Small intestine (tissue), 7 donors: Measurements from ENCODE around the gene RC3H1. TPM values are rescaled to one million over a fixed set of nuclear protein-coding genes. Genes with fewer than 3 reads are reported as not detected.

Experiments used
- DNase-seq, 2 donors: peaks; one replicate each; pipeline versions ENCODE4 v3.0.0 to v3.0.0-alpha.2; 2013
- FAIRE-seq: peaks from 2 replicates; lab custom pipeline; 2012; peaks lifted over from hg19 to GRCh38; lab: Jason Lieb, UNC
- H3K27ac ChIP-seq, 3 donors: one replicate each; pipeline ENCODE4 v1.5.1; 2013; ENCODE audit warnings: low read length in 2 of 3, mild to moderate bottlenecking in 2 of 3, control low read depth in 1 of 3, inconsistent platforms in 1 of 3, low read depth in 1 of 3, moderate library complexity in 1 of 3
- H3K27me3 ChIP-seq, 3 donors: one replicate each; pipeline ENCODE4 v1.6.1; 2013; ENCODE audit warnings: low read length in 3 of 3, inconsistent platforms in 1 of 3; ENCODE audit not compliant: control insufficient read depth in 3 of 3, insufficient read depth in 3 of 3
- H3K36me3 ChIP-seq, 3 donors: one replicate each; pipeline ENCODE4 v1.6.1; 2013; ENCODE audit warnings: low read length in 3 of 3, inconsistent platforms in 1 of 3, low read depth in 1 of 3, mild to moderate bottlenecking in 1 of 3, moderate library complexity in 1 of 3; ENCODE audit not compliant: control insufficient read depth in 3 of 3, insufficient read depth in 2 of 3
- H3K4me1 ChIP-seq, 3 donors: one replicate each; pipeline ENCODE4 v1.6.1; 2013; ENCODE audit warnings: low read length in 2 of 3, inconsistent platforms in 1 of 3, low read depth in 1 of 3, mild to moderate bottlenecking in 1 of 3, moderate library complexity in 1 of 3; ENCODE audit not compliant: control insufficient read depth in 3 of 3, insufficient read depth in 2 of 3
- H3K4me3 ChIP-seq, 3 donors: one replicate each; pipeline ENCODE4 v1.5.1; 2013; ENCODE audit warnings: low read length in 3 of 3, control low read depth in 1 of 3, inconsistent platforms in 1 of 3, low read depth in 1 of 3, mild to moderate bottlenecking in 1 of 3, moderate library complexity in 1 of 3
- H3K9me3 ChIP-seq, 2 donors: one replicate each; pipeline ENCODE4 v1.6.1; 2013; ENCODE audit warnings: low read depth in 1 of 2, low read length in 1 of 2; ENCODE audit not compliant: control insufficient read depth in 2 of 2, insufficient read depth in 1 of 2
- WGBS, 3 donors: extraction: QIAGEN DNeasy Blood & Tissue Kit; methylation state at CpG; one replicate each; pipeline ENCODE4 v1.1.7; 2013; 5-methylcytosine and 5-hydroxymethylcytosine counted together
- polyA plus RNA-seq, 4 donors: library from polyadenylated mRNA; stranded (reverse) in 3 of 4; unstranded in 1 of 4; fragments of 200-250 nt in 3 of 4; fragments of 120-200 nt in 1 of 4; gene quantifications; one replicate each; pipeline versions ENCODE4 v1.2.1 to v1.2.3, GENCODE V29; 2013
- donor health status: healthy with polysubstance abuse.
- donor health status: control.
- donor health status: control.
- donor health status: Bipolar disorder and iron deficiency.
- donor health status: healthy.

RC3H1 gene
- polyA plus RNA-seq, 4 donors, result 2.4 to 12.3 (median 4.4) TPM

- Histone ChIP-seq H3K4me3 (no peak overlapping the region), H3K36me3 (peaks cover 0 to 6% (median 0%) of the 10 kb centered on the region in 3 donors), H3K9me3 (no peaks in the 10 kb centered on the region), H3K4me1 (peaks cover 0 to 21% (median 0%) of the 10 kb centered on the region in 3 donors), H3K27me3 (no peaks in the 10 kb centered on the region), H3K27ac (peak overlapping the region in 1 of 3 donors; percentile 73)
- FAIRE-seq, result no peak
- peak; percentile 73 to 81 for DNase-seq
- WGBS, 3 donors, result 71 to 89% (median 77%) methylated on average over 8 of the region's 8 CpGs
These were observed 96.6 kb downstream of the RC3H1 start for GRCh38 chr1:173925306-173926242.

- H3K36me3 ChIP-seq, result no peaks in the 10 kb centered on the region
- H3K4me3 ChIP-seq, result no peak overlapping the region
- no peak for DNase-seq
- H3K9me3 ChIP-seq, result no peaks in the 10 kb centered on the region
- no peaks in the 10 kb centered on the region for H3K27me3 ChIP-seq
- FAIRE-seq, result no peak
- WGBS, 3 donors, result 85 to 96% (median 93%) methylated on average over 5 of the region's 5 CpGs
- peaks cover 0 to 15% (median 2%) of the 10 kb centered on the region in 3 donors for H3K4me1 ChIP-seq
- no peak overlapping the region for H3K27ac ChIP-seq
These were observed 101.3 kb downstream of the RC3H1 start for GRCh38 chr1:173920861-173921260.

- no peaks in the 10 kb centered on the region for H3K36me3 ChIP-seq
- peaks cover 0 to 3% (median 2%) of the 10 kb centered on the region in 3 donors for H3K4me1 ChIP-seq
- no peak overlapping the region for H3K4me3 ChIP-seq
- H3K27ac ChIP-seq, result no peak overlapping the region
- WGBS, 3 donors, result 87 to 92% (median 92%) methylated on average over 12 of the region's 12 CpGs
- no peak for FAIRE-seq
- no peaks in the 10 kb centered on the region for H3K27me3 ChIP-seq
- no peaks in the 10 kb centered on the region for H3K9me3 ChIP-seq
- no peak for DNase-seq
These were observed 104.3 kb downstream of the RC3H1 start for GRCh38 chr1:173917635-173918493.

GRCh38 chr1:173917149-173917548 lies 105.0 kb downstream of the RC3H1 start, which contains the start of gene SERPINC1:
TSS of gene SERPINC1 (minus strand) at chr1:173917327. CDS start at chr1:173917259, 68 bp downstream.
- FAIRE-seq, result no peak
- Histone ChIP-seq H3K4me3 (no peak within 1 kb of the TSS), H3K27me3 (no peaks in the 10 kb centered on the region), H3K9me3 (no peaks in the 10 kb centered on the region), H3K36me3 (no peaks in the 10 kb centered on the region), H3K27ac (no peak within 1 kb of the TSS), H3K4me1 (peaks cover 0 to 3% (median 2%) of the 10 kb centered on the region in 3 donors)
- peak in 1 of 2 donors; percentile 39 for DNase-seq
- 73 to 79% (median 77%) methylated on average over 3 of the region's 3 CpGs for WGBS, 3 donors

- no peak overlapping the region for H3K4me3 ChIP-seq
- 79 to 80% (median 80%) methylated on average over 4 of the region's 4 CpGs for WGBS, 3 donors
- no peaks in the 10 kb centered on the region for H3K27me3 ChIP-seq
- no peak overlapping the region for H3K27ac ChIP-seq
- H3K4me1 ChIP-seq, result peaks cover 0 to 3% (median 2%) of the 10 kb centered on the region in 3 donors
- H3K9me3 ChIP-seq, result no peaks in the 10 kb centered on the region
- FAIRE-seq, result no peak
- no peaks in the 10 kb centered on the region for H3K36me3 ChIP-seq
- no peak for DNase-seq
These were observed 105.5 kb downstream of the RC3H1 start for GRCh38 chr1:173916667-173917066.

- Histone ChIP-seq H3K9me3 (no peaks in the 10 kb centered on the region), H3K36me3 (no peaks in the 10 kb centered on the region), H3K4me1 (peaks cover 0 to 3% (median 2%) of the 10 kb centered on the region in 3 donors), H3K27ac (no peak overlapping the region), H3K27me3 (no peaks in the 10 kb centered on the region), H3K4me3 (no peak overlapping the region)
- WGBS, 3 donors, result 80 to 97% (median 89%) methylated on average over 2 of the region's 2 CpGs
- FAIRE-seq (no peak), DNase-seq (no peak)
These were observed 106.6 kb downstream of the RC3H1 start for GRCh38 chr1:173915596-173915995.

GRCh38 chr1:173914366-173914871 lies 107.7 kb downstream of the RC3H1 start:
- FAIRE-seq, result no peak
- H3K27ac ChIP-seq, result no peak overlapping the region
- peak; percentile 45 to 60 for DNase-seq
- no peaks in the 10 kb centered on the region for H3K27me3 ChIP-seq
- H3K9me3 ChIP-seq, result peaks cover 0 to 2% of the 10 kb centered on the region in 2 donors
- 78 to 87% (median 84%) methylated on average over 13 of the region's 13 CpGs for WGBS, 3 donors
- peaks cover 0 to 3% (median 2%) of the 10 kb centered on the region in 3 donors for H3K4me1 ChIP-seq
- H3K36me3 ChIP-seq, result peaks cover 0 to 2% (median 0%) of the 10 kb centered on the region in 3 donors
- no peak overlapping the region for H3K4me3 ChIP-seq

- Histone ChIP-seq H3K4me3 (no peak overlapping the region), H3K9me3 (peaks cover 0 to 6% of the 10 kb centered on the region in 2 donors), H3K36me3 (peaks cover 0 to 2% (median 0%) of the 10 kb centered on the region in 3 donors), H3K27me3 (no peaks in the 10 kb centered on the region), H3K4me1 (peaks cover 0 to 3% (median 2%) of the 10 kb centered on the region in 3 donors), H3K27ac (no peak overlapping the region)
- DNase-seq (no peak), FAIRE-seq (no peak)
- 86 to 89% (median 86%) methylated on average over 3 of the region's 3 CpGs for WGBS, 3 donors
These were observed 109.0 kb downstream of the RC3H1 start for GRCh38 chr1:173913111-173913510.
